ENCODE results near the gene CLIC5. TPM values are rescaled to one million over a fixed set of nuclear protein-coding genes. Genes with fewer than 3 reads are reported as not detected.
A peak's percentile ranks its signal among the peaks of the same experiment; 100 is the strongest.

Gene CLIC5
- total RNA-seq, 1 experiment from 2014 or later, result 0.05 TPM

GRCh38 chr6:46046558-46047174, 31.0 kb upstream of the CLIC5 start:
- Histone ChIP-seq H3K9me3 (ENCODE audit: control insufficient read depth, insufficient read depth, low read depth, low read length) (no peaks in the 10 kb centered on the region), H3K27me3 (ENCODE audit: control insufficient read depth, insufficient read depth, low read length) (no peaks in the 10 kb centered on the region), H3K4me3 (ENCODE audit: low read depth in 2 of 2, low read length in 2 of 2) (no peak overlapping the region), H3K27ac (ENCODE audit: low read length) (no peak overlapping the region), H3K4me1 (ENCODE audit: control insufficient read depth, insufficient read depth, low read length) (peaks cover 2% of the 10 kb centered on the region; the same call in 1 of the 2 replicates), H3K36me3 (ENCODE audit: control insufficient read depth, insufficient read depth, low read length) (no peaks in the 10 kb centered on the region)
- ATAC-seq, result no peak
- no TSS peak for BruUV-seq (replicated peaks)
- DNase-seq (ENCODE audit: low read depth, low spot score), result no peak
- ChIA-PET POLR2A (no interaction called here), CTCF (no interaction called here)
- in situ Hi-C loops (cut with HindIII; ENCODE audit: low pct_unique_long_range_greater_than_20kb, low sequenced_read_pairs), result no loop called here
- no peak for TF ChIP-seq TCF7L2 (IDR thresholded peaks at IDR 0.05; ENCODE audit: low read depth, low read length)
- no peak for TF ChIP-seq CTCF (IDR thresholded peaks at IDR 0.05)
- TF ChIP-seq POLR2AphosphoS5 (IDR thresholded peaks at IDR 0.05; ENCODE audit: low read depth, low read length), result no peak
- TF ChIP-seq SIN3A (IDR thresholded peaks at IDR 0.05; ENCODE audit: borderline replicate concordance, insufficient read depth, low read depth, low read length), result no peak
- no peak for TF ChIP-seq REST (IDR thresholded peaks at IDR 0.05; ENCODE audit: insufficient read depth in 1 of 2, low read depth in 2 of 2, low read length in 1 of 2)
- intact Hi-C loops (cut with micrococcal nuclease; ENCODE audit: unreplicated experiment), result no loop called here

DNA sequence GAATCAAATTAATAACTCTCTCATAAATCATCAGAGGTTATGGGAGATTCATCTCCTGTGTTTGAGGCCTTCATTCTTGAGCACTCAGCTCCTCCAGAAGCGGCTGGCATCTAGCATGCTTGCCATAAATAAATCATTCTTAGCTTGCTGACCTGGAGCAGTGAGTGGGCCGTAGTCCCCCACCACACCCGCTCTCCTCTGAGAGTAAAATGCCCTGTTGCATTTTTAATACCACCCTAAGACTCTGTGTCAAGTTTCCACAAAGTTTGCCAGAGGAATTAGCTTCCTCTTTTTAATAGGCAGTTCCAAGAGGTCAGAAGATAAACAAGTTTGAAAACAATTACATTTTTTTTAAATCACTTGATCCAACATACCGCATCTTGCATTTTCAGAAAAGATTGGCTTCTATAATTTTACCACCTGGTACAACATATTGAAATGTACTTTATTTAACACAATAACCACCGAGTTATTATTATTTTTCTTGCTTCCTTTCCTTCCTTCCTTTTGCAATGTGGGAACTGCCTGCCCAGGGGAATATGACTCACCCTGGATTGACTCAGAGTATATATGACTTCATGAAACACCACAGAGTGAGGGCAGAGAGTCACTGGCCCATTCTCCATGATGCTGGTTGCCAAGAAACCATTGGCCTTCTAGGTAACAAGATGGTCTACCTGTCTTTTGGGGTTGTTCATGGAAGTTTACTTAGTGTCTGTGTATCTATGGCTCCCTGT, 29.4 kb upstream of the CLIC5 start:
- Histone ChIP-seq H3K4me3 (ENCODE audit: low read depth in 2 of 2, low read length in 2 of 2) (no peak overlapping the region), H3K9me3 (ENCODE audit: control insufficient read depth, insufficient read depth, low read depth, low read length) (no peaks in the 10 kb centered on the region), H3K36me3 (ENCODE audit: control insufficient read depth, insufficient read depth, low read length) (no peaks in the 10 kb centered on the region), H3K4me1 (ENCODE audit: control insufficient read depth, insufficient read depth, low read length) (peaks cover 2% of the 10 kb centered on the region; the same call in 1 of the 2 replicates), H3K27me3 (ENCODE audit: control insufficient read depth, insufficient read depth, low read length) (no peaks in the 10 kb centered on the region), H3K27ac (ENCODE audit: low read length) (no peak overlapping the region)
- in situ Hi-C loops (cut with HindIII; ENCODE audit: low pct_unique_long_range_greater_than_20kb, low sequenced_read_pairs), result no loop called here
- peak; percentile 36 for DNase-seq (ENCODE audit: low read depth, low spot score)
- ChIA-PET POLR2A (no interaction called here), CTCF (no interaction called here)
- intact Hi-C loops (cut with micrococcal nuclease; ENCODE audit: unreplicated experiment), result no loop called here
- no TSS peak for BruUV-seq (replicated peaks)
- TF ChIP-seq TCF7L2 (IDR thresholded peaks at IDR 0.05; ENCODE audit: low read depth, low read length) (no peak), CTCF (IDR thresholded peaks at IDR 0.05) (no peak), SIN3A (IDR thresholded peaks at IDR 0.05; ENCODE audit: borderline replicate concordance, insufficient read depth, low read depth, low read length) (no peak), POLR2AphosphoS5 (IDR thresholded peaks at IDR 0.05; ENCODE audit: low read depth, low read length) (no peak), REST (IDR thresholded peaks at IDR 0.05; ENCODE audit: insufficient read depth in 1 of 2, low read depth in 2 of 2, low read length in 1 of 2) (no peak)
- ATAC-seq, result peak; percentile 88

All from Panc1 (cell line).